Natural killer cell (primary cell): ENCODE measurements around the gene KRTAP4-4. TPM values are rescaled to one million over a fixed set of nuclear protein-coding genes. Genes with fewer than 3 reads are reported as not detected.
"Not testable (repeated sequence)": the region's sequence is repeated elsewhere in the genome, so short reads cannot be mapped to it uniquely, and the experiment has no call there.

Source experiments
- ATAC-seq, 3 donors: fragments of 150-1000 bp in 2 of 3; fragments of 200-7000 bp in 1 of 3; cut with Tn5 transposase; 1 replicate in 1 of 3; 2 replicates in 2 of 3; pipeline ENCODE4 v1.10.0; 2021; ENCODE audit warnings: mild to moderate bottlenecking in 2 of 3, moderate library complexity in 2 of 3
- DNase-seq, 2 donors: peaks; one replicate each; pipeline versions ENCODE4 v3.0.0 to v3.0.0-alpha.2; 2013 to 2021; ENCODE audit warnings: mixed read lengths in 1 of 2
- H3K27ac ChIP-seq: one replicate; pipeline ENCODE4 v1.5.1; 2013; ENCODE audit warnings: mild to moderate bottlenecking, low read length
- H3K27me3 ChIP-seq: one replicate; pipeline ENCODE4 v1.6.1; 2013; ENCODE audit warnings: low read length; ENCODE audit not compliant: control insufficient read depth, insufficient read depth
- H3K36me3 ChIP-seq: one replicate; pipeline ENCODE4 v1.6.1; 2013; ENCODE audit warnings: low read length; ENCODE audit not compliant: control insufficient read depth, insufficient read depth
- H3K4me1 ChIP-seq: one replicate; pipeline ENCODE4 v1.6.1; 2013; ENCODE audit warnings: low read length; ENCODE audit not compliant: control insufficient read depth, insufficient read depth
- H3K4me3 ChIP-seq: one replicate; pipeline ENCODE4 v1.5.1; 2013; ENCODE audit warnings: low read length
- H3K9me3 ChIP-seq: one replicate; pipeline ENCODE4 v1.6.1; 2013; ENCODE audit warnings: low read length; ENCODE audit not compliant: control insufficient read depth, insufficient read depth
- H3K27ac Mint-ChIP-seq, 2 donors: one replicate each; pipeline ENCODE4 v1.8.0; 2022; ENCODE audit warnings: mild to moderate bottlenecking in 2 of 2, mixed read lengths in 2 of 2, moderate library complexity in 1 of 2
- H3K27me3 Mint-ChIP-seq, 2 donors: one replicate each; pipeline ENCODE4 v1.8.0; 2022; ENCODE audit warnings: low read depth in 2 of 2, mixed read lengths in 2 of 2
- H3K36me3 Mint-ChIP-seq: one replicate; pipeline ENCODE4 v1.8.0; 2022; ENCODE audit warnings: mixed read lengths
- H3K4me1 Mint-ChIP-seq, 2 donors: one replicate each; pipeline ENCODE4 v1.8.0; 2022; ENCODE audit warnings: mixed read lengths in 2 of 2
- H3K4me3 Mint-ChIP-seq: one replicate; pipeline ENCODE4 v1.8.0; 2022; ENCODE audit warnings: mild to moderate bottlenecking, moderate library complexity, mixed read lengths
- H3K9me3 Mint-ChIP-seq, 2 donors: one replicate each; pipeline ENCODE4 v1.8.0; 2022; ENCODE audit warnings: mixed read lengths in 2 of 2
- CTCF ChIP-seq: fragments of 200-600 bp; IDR thresholded peaks from one replicate; pipeline ENCODE4 v1.8.0; 2022; ENCODE audit warnings: antibody characterized with exemption
- WGBS: methylation state at CpG from one replicate; pipeline ENCODE4 v1.1.7; 2013; ENCODE audit warnings: missing lambda C conversion rate; ENCODE audit not compliant: insufficient coverage; 5-methylcytosine and 5-hydroxymethylcytosine counted together
- intact Hi-C: fragments of 100-400 bp; cut with micrococcal nuclease; formaldehyde crosslinking; loops from one replicate; pipeline ENCODE4 v1.14.2; 2022
- total RNA-seq, 4 donors: library from RNA; stranded (reverse); fragments of 120-200 nt in 1 of 4; gene quantifications; one replicate each; pipeline versions ENCODE4 v1.2.3 to v1.2.4, GENCODE V29; 2013 to 2022

The KRTAP4-4 gene
- total RNA-seq, 3 donors from 2014 or later (not counting 1 experiment from before 2014, with no cell fraction given): not detected

- peaks cover 0 to 5% of the 10 kb centered on the region in 2 donors for H3K4me1 Mint-ChIP-seq
- peaks cover 6% of the 10 kb centered on the region for H3K27me3 ChIP-seq
- H3K27ac ChIP-seq: no peak overlapping the region
- H3K4me3 ChIP-seq: no peak overlapping the region
- no peaks in the 10 kb centered on the region for H3K9me3 ChIP-seq
- peaks cover 15% of the 10 kb centered on the region for H3K4me1 ChIP-seq
- no peak for TF ChIP-seq CTCF
- DNase-seq (no peak), ATAC-seq (no peak)
- H3K4me3 Mint-ChIP-seq: no peak overlapping the region
- H3K36me3 ChIP-seq: no peaks in the 10 kb centered on the region
- peaks cover 21 to 34% of the 10 kb centered on the region in 2 donors for H3K27me3 Mint-ChIP-seq
- H3K27ac Mint-ChIP-seq: no peak overlapping the region
- H3K36me3 Mint-ChIP-seq: no peaks in the 10 kb centered on the region
- H3K9me3 Mint-ChIP-seq: no peaks in the 10 kb centered on the region
- WGBS: no CpG with 5 or more reads among the region's 3 CpGs
- intact Hi-C loops: no loop called here
Measured at GRCh38 chr17:41126412-41126811, 34.1 kb downstream of the KRTAP4-4 start.

- Mint-ChIP-seq H3K36me3 (no peaks in the 10 kb centered on the region), H3K4me3 (no peak overlapping the region), H3K27me3 (peaks cover 24 to 41% of the 10 kb centered on the region in 2 donors), H3K27ac (no peak overlapping the region), H3K9me3 (no peaks in the 10 kb centered on the region), H3K4me1 (peaks cover 7 to 11% of the 10 kb centered on the region in 2 donors)
- no peaks in the 10 kb centered on the region for H3K36me3 ChIP-seq
- no peak for TF ChIP-seq CTCF
- intact Hi-C loops: no loop called here
- H3K9me3 ChIP-seq: no peaks in the 10 kb centered on the region
- DNase-seq: no peak
- H3K27ac ChIP-seq: no peak overlapping the region
- no peak overlapping the region for H3K4me3 ChIP-seq
- no CpG with 5 or more reads among the region's 2 CpGs for WGBS
- peaks cover 6% of the 10 kb centered on the region for H3K27me3 ChIP-seq
- ATAC-seq: no peak
- peaks cover 18% of the 10 kb centered on the region for H3K4me1 ChIP-seq
Measured at GRCh38 chr17:41125064-41125463, 35.5 kb downstream of the KRTAP4-4 start.

GRCh38 chr17:41123991-41124371 is 36.6 kb downstream of the KRTAP4-4 start, which contains the start of gene KRTAP4-12:
TSS of gene KRTAP4-12 (minus strand) at chr17:41124182. CDS start at chr17:41124122, 60 bp downstream.
- Mint-ChIP-seq H3K4me1 (peaks cover 11 to 14% of the 10 kb centered on the region in 2 donors), H3K27me3 (peaks cover 26 to 46% of the 10 kb centered on the region in 2 donors)
- 74% methylated on average over 3 of the region's 3 CpGs for WGBS
- H3K4me3 Mint-ChIP-seq, H3K9me3 ChIP-seq, H3K27me3 ChIP-seq, intact Hi-C loops, H3K36me3 Mint-ChIP-seq, H3K4me3 ChIP-seq, H3K27ac Mint-ChIP-seq, H3K36me3 ChIP-seq, DNase-seq, H3K9me3 Mint-ChIP-seq, H3K27ac ChIP-seq, ATAC-seq: not testable (repeated sequence)
- H3K4me1 ChIP-seq: peaks cover 18% of the 10 kb centered on the region

GRCh38 chr17:41123292-41123990 is 37.1 kb downstream of the KRTAP4-4 start:
- H3K4me3 Mint-ChIP-seq, H3K27me3 ChIP-seq, H3K27ac ChIP-seq, H3K9me3 Mint-ChIP-seq, ATAC-seq, H3K36me3 Mint-ChIP-seq, H3K36me3 ChIP-seq, intact Hi-C loops, H3K27ac Mint-ChIP-seq, H3K4me3 ChIP-seq, H3K9me3 ChIP-seq: not testable (repeated sequence)
- peaks cover 18% of the 10 kb centered on the region for H3K4me1 ChIP-seq
- Mint-ChIP-seq H3K4me1 (peaks cover 11 to 14% of the 10 kb centered on the region in 2 donors), H3K27me3 (peaks cover 26 to 46% of the 10 kb centered on the region in 2 donors)
- WGBS: 89% methylated on average over 12 of the region's 12 CpGs
- peak in 1 of 2 donors; percentile 25 for DNase-seq
